Stimulated activated CD4-positive, alpha-beta T cell treated with anti-CD3 and anti-CD28 coated beads, Interleukin-1b, Interleukin-23, amount 100 ng/mL, for 4 hours (primary cell): ENCODE results near the gene WDPCP.
"Not testable (repeated sequence)": the region's sequence is repeated elsewhere in the genome, so short reads cannot be mapped to it uniquely, and the experiment has no call there.

Experiments
- DNase-seq, 2 donors: peaks; one replicate each; pipeline ENCODE4 v3.0.0-alpha.2; 2020; ENCODE audit warnings: low read depth in 2 of 2

The WDPCP gene

GRCh38 chr2:63121055-63121834, 467.0 kb downstream of the WDPCP start:
- DNase-seq, result no peak

- no peak for DNase-seq
Measured at GRCh38 chr2:63118821-63119220, 469.5 kb downstream of the WDPCP start.

GRCh38 chr2:63104482-63104881, 483.8 kb downstream of the WDPCP start:
- DNase-seq, result no peak

- no peak for DNase-seq
Measured at GRCh38 chr2:63101954-63102353, 486.3 kb downstream of the WDPCP start.

GRCh38 chr2:63099032-63099431, 489.2 kb downstream of the WDPCP start:
- no peak for DNase-seq

- no peak for DNase-seq
Measured at GRCh38 chr2:63096491-63096890, 491.8 kb downstream of the WDPCP start.

- DNase-seq, result no peak
Measured at GRCh38 chr2:63093502-63093901, 494.8 kb downstream of the WDPCP start.

GRCh38 chr2:63092857-63093256, 495.4 kb downstream of the WDPCP start:
- DNase-seq, result no peak

GRCh38 chr2:63092401-63092800, 495.9 kb downstream of the WDPCP start:
- no peak for DNase-seq

GRCh38 chr2:63086687-63087086, 501.6 kb downstream of the WDPCP start:
- DNase-seq, result no peak

GRCh38 chr2:63081404-63081803, 506.9 kb downstream of the WDPCP start:
- no peak for DNase-seq

GRCh38 chr2:63078852-63079606, 509.2 kb downstream of the WDPCP start:
- DNase-seq, result no peak

GRCh38 chr2:63074399-63074798, 513.9 kb downstream of the WDPCP start:
- DNase-seq, result not testable (repeated sequence)

GRCh38 chr2:63073994-63074393, 514.3 kb downstream of the WDPCP start:
- no peak for DNase-seq

- DNase-seq, result no peak
Measured at GRCh38 chr2:63071664-63072063, 516.6 kb downstream of the WDPCP start.
